ENCODE data around the gene WDR26. TPM values are rescaled to one million over a fixed set of nuclear protein-coding genes. Genes with fewer than 3 reads are reported as not detected.
"Not testable (repeated sequence)": the region's sequence is repeated elsewhere in the genome, so short reads cannot be mapped to it uniquely, and the experiment has no call there.

The WDR26 gene
- polyA plus RNA-seq (2013, experiment 1 of 2; ENCODE audit: insufficient read length), result 64.4 TPM
- 65.8 TPM for polyA plus RNA-seq (2013, experiment 2 of 2; ENCODE audit: insufficient read length)

DNA sequence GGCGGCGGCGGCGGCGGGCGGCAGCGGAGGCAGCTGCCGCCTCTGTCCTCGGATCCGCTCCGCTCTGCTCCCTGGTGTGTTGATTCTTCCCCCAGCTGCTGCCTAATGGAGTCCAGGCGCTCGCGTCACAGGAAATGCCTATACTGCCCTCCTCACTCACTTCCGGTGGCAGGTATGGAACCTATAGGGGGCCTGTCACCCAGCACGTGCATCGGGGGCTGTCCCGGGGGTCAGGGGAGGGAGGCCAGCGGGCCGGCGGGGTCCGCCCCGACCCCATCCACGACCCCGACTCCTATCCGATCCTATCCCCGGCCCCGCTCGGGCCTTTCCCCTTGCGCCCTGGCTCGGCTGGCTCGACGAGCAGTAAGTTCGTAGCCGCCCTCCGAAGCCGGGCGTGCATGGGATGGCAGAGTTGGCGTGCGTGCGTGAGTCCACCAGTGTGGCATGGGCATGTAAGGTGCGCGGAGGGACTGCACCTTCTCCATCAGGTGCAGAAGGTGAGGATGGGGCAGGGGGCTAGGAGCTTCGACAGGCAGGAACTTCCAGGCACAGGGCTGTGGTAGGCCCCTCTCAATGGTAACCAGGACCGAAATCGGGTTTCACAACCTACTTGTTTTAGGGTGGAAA, at the start of gene WDR26:
Gene WDR26 (minus strand): TSS at position 107 of the 627 bp plus-strand sequence.
- peak; percentile 86 for DNase-seq

DNA sequence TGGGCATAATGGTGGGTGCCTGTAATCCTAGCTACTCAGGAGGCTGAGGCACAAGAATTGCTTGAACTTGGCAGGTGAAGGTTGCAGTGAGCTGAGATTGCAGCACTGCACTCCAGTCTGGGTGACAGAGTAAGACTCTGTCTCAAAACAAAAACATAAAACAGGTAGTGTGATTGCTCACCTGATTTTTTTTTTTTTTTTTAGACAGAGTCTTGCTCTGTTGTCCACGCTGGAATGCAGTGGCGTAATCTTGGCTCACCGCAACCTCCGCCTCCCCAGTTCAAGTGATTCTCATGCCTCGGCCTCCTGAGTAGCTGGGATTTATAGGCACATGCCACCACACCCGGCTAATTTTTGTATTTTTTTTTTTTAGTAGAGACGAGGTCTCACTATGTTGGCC, 48.6 kb upstream of the WDR26 start:
- not testable (repeated sequence) for DNase-seq

DNA sequence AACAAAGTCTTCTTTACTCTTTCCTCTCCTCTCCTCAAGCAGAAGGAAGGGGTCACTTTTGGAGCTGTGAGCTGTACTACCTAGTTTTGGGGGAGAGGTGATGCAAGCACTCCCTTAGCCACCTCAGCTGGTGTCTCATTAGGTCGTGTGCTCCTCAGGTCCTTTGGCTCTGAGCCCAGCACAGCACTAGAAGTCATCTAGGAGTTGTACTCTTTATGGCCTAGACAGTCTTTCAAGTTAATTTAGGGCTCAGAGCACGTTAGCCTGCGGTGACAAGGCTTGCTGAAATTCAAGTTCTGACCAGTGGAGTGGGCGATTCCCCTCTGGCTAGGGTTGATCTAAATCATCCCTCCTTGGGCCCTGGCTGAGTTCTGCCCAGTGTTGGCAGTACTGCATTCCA, 48.0 kb upstream of the WDR26 start:
- DNase-seq, result no peak

DNA sequence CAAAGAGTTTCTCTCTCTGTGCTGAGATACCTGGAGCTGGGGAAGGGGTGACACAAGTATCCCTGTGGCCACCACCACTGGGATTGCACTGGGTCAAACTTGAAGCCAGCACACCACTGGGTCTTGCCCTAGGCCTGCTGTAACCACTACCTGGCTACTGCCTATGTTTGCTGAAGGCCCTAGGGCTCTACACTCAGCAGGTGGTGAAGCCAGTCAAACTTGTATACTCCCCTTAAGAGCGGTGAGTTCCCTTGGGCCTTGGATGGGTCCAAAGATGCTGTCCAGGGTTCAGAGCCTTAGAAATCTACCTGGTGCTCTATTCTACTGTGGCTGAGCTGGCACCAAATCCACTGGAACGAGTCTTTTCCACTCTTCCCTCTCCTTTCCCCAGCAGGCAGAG, 47.0 kb upstream of the WDR26 start:
- no peak for DNase-seq

DNA sequence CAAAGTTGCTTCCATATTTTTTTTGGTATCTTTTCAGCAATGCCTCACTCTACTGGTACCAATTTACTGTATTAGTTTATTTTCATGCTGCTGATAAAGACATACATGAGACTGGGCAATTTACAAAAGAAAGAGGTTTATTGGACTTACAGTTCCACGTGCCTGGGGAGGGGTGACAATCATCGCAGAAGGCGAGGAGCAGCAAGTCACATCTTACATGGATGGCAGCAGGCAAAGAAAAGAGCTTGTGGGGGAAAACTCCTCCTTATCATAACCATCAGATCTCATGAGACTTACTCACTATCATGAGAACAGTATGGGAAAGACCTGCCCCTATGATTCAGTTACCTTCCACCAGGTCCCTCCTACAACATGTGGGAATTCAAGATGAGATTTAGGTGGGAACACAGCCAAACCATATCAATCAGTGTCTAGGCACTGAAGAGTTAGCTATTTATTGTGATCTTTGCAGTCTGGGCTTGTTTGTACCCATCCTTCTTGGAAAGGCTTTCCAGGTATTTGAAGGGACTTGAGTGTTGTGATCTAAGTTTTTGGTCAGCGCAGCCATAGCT, 46.4 kb upstream of the WDR26 start:
- not testable (repeated sequence) for DNase-seq

DNA sequence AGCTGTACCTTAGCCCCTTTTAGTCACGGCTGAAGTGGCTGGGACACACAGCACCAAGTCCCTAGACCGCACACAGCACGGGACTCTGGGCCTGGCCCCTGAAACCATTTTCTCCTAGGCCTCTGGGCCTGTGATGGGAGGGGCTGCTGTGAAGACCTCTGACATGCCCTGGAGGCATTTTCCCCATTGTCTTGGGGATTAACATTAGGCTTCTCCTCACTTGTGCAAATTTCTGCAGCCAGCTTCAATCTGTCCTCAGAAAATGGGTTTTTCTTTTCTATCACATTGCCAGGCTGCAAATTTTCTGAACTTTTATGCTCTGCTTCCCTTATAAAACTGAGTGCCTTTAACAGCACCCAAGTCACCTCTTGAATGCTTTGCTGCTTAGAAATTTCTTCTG, 45.6 kb upstream of the WDR26 start:
- DNase-seq, result not testable (repeated sequence)

DNA sequence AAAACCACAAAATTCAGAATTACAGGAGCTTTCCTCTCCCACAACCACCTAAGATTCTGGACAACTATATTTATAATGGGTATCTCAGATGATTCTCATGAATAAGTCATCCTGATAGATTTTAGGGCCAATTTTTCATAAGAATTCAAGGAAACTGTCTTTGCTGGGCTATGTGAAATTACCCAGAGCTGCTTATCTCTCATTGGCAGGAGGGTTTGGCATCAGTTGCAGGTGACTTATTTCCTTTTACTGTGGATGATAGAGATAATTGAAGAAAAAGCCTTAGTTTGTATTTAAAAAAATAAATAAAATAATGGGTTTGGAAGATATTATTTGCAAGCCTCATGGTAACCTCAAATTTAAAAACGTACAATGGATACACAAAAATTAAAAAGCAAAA, 38.2 kb upstream of the WDR26 start:
- DNase-seq, result no peak

DNA sequence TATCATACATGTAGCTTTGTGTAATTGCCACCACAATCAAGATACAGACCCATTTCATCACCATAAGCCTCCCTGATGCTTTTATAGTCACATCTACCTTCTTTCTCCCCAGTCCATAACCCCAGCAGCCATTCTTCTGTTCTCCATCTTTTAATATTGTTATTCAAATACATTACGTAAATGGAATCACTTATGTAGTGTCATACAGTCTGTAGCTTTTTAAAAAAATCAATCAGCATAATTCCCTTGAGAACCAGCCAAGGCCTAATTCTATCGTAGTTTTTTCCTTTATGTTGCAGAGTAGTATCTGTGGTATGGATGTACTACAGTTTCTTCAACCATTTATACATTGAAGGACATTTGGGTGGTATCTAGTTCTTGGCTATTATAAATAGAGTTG, 31.6 kb upstream of the WDR26 start:
- DNase-seq, result no peak

DNA sequence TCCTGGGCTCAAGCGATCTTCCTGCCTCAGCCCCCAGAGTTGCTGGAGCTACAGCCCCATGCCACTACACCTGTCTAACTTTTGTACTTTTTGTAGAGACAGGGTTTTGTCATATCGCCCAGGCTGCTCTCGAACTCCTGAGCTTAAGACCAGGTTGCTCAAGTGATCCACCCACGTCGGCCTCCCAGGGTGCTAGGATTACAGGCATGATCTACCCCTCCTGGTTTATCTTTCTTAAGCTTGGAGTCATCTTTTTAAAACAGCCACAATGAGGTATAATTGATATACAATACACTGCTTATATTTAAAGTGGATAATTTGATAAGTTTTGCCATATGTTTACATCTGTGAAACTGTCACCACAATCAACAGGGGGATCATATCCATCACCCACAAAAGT, 25.4 kb upstream of the WDR26 start:
- no peak for DNase-seq

DNA sequence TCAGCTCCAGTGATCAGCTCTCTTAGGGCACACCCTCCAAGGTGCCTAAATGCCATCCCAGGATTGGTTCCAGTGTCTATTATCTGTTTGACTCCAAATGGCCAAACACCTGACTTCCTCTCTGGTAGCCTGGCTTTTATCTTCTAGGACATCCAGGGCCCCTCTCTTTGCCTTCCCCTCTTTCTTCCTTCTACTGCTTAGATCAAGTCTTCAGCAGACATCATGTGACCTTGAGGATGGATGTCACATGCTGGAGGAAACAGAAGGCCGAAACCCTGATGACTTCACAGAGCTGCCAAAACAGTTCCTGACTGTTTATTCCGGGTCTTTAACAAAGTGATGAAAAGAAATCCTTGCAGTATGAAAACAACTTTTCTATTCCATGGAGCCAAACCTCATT, 24.4 kb upstream of the WDR26 start:
- DNase-seq, result no peak

DNA sequence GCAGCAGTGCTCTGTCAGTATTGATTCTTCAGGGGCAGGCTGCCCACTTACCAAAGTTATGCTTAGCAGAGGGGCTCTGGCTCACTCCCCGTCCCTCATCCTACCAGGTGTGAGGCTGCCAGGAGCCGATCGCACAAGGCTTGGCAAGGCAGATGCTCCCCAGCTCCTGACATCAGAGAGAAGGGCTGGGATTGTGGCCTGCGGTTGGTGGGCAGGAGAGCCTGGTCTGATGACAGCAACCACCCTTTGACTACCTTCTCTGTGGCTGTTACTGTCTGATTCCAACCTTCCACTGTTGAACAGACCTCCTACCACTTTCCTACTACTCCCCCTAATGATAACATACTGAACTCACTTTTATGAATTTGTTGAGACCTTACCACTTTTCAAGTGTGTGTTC, 23.7 kb upstream of the WDR26 start:
- no peak for DNase-seq

DNA sequence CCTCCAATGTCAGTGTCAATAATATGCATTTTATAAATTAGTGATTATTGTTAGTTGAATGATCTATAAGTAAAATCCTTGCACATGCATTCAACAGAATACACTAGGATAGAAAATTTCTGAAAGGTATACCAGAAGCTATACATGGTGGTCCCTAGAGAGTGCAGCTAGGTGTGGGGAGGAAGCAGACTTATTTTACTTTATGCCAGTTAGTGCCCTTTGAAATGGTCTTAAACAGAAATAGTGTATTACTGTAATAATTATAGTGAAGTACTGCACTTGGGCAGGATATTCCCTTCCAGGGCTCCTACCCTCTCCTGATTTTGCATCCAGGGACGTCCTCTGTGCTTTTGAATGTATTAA, 23.2 kb upstream of the WDR26 start:
- no peak for DNase-seq

DNA sequence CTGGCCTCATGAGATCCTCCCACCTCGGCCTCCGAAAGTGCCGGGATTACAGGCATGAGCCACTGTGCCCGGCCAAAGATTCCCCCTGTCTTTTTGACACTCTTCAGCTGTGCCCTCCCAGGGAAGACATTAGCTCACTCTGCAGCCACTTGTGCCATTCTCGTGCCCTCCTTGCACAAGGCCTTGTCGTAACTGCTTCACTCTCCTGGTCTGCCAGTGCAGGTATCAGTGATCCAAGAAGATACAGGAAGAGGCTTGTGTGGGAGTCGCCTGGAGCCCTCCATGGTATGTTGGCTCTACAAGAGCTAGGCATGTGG, 22.0 kb upstream of the WDR26 start:
- DNase-seq, result no peak

DNA sequence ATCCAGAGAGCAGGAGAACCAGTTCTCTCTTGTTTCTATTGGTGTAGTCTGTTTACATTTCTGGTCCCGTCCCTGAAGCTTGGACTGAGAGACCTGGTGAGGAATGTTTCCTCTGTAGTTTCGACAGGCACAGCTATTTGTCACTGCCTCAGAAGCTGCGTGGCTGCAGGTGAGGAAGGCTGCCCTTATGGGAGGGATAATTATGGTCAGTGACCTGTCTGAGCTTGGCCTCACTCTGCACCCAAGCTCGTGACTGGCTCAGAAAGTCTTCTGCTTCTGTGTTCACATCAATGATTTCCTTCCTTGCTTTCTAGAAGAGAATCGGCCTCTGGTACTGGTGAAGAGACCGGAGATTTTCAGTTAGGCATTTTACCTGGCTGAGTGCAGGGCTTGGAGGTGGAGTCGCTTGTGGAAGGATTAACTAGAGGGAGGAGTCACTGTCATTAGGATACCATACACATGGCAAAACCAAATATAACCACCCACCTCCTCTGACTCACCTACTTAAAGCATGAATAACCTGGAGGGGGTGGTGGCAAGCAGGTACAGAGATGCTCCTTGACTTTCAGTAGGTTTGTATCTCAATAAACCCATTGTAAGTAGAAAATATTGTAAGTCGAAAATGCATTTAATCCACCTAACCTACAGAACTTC, 19.9 kb upstream of the WDR26 start:
- no peak for DNase-seq

DNA sequence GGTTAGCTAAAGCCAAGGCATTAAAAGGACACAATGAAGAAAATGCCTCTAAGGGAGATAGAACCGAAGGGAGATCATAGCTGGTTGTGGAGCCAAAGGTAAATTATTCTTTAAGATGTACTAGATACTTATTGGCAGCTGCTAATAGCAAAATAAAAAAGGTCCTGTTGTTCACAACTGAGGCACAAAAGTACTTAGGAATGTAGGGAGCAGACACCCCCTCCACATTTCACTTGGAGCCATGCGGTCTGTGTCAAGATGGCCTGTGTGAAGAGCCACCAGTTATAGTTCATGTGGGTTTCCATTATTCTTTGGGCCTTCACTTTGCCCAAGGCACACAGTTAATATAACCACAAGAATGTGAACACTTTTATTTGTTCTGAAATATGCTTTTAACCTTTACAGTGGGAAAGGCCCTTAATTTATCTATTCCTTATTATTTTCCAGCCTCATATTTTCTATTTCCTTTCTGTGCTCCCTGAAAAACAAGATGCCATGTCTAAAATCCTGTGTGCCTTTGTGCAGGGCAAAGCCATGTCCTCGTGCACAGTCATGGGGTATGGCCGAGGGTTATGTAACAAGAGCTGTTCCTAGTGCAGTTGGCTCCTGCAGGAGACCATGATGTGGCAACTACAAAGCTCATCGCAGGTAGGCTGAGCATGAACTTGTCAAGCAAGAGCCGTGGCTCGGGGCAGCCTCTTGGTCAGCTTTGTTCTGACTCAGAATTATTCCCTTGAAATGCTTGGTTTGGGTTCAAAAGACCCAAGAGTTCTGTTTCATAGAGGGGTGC, 16.2 kb upstream of the WDR26 start:
- no peak for DNase-seq

DNA sequence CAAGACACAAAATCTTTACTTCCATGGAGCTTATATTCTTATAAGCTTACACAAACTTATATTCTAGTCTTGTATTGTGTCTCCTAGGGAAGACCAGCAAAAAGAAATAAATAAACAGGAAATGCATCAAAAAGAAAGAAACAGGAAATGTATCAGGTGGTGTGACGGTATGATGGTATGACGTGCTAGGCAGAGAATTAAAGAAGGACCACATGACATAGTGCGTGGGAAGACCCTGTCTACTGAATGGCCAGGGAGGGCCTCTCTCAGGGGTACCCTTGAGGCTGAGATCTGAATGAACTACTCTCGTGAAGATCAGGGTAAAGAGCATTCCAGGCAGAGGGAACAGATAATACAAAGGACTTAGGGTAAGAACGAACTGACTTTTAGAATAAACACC, 15.6 kb upstream of the WDR26 start:
- DNase-seq, result no peak

DNA sequence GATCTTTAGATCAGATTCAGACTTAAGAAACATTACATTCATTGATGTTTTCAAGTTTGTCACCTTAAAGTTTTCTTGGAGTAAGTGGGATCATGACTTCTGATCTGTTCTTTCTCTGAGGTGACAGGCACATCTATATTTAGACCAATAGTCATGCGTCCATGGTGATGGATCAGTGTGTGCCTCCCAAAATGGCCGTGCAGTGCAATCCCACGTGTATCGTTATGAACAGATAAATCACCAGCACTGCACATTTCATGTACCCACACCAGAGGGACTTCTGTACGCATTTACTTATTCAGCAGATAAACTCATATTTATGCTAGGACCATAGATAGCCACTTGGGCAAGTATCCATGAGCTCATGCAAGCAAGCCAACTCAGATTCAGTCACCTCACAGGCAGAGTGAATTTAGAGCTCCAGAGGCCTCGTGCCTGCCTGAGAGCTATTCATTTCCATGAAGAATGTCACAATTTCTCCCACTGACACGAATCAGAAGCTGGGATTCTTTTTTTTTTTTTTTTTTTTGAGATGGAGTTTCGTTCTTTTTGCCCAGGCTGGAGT, 13.9 kb upstream of the WDR26 start:
- no peak for DNase-seq

DNA sequence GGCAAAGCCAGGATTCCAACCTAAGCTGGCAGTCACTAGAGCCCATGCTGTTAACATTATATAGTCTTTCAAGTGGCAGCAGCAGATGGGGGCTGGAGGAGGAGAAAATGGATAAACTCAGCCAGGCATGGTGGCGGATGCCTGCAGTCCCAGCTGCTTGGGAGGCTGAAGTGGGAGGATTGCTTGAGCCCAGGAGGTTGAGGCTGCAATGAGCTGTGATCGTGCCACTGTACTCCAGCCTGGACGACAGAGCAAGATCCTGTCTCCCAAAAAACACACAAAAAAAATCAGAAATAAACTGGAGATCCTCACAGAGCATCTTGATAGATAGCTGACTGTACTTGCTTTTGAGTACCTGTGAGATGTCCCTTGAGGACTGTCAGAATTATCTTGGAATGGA, 13.4 kb upstream of the WDR26 start:
- DNase-seq, result no peak

DNA sequence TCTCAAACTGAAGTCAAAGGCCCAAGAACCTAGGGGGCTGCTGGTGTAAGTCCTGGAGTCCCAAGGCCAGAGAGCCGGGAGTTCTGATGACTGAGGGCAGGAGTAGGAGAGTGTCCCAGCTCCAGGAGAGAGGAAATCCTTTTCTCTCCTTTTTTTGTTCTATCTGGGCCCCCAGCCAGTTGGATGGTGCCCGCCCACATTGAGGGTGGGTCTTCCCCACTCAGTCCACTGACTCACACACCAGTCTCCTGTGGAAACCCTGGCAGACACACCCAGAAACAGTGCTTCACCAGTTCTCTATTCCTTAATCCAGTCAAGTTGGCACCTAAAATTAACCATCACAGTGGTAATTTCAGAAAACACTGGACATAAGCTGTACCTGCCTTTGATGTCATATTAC, 12.7 kb upstream of the WDR26 start:
- DNase-seq, result peak; percentile 54

DNA sequence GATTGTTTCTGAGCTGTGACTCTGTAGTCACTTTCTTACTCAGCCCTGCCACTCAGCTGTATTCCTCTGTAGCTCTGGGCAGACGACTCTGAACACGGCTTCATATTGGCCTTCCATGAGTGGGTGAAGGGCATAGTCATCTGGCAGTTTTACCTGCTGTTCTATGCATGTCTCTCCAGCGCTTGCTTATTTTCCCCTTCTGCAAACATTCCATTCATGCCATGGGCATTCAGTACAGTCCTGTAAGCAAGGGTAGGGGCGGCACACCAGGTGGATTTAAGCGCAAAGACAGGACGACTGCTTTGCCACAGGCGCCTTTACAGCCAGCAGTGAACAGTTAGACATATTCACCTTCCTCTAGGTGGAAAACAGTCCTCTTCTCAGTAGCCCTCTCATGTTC, 4.4 kb upstream of the WDR26 start:
- DNase-seq, result no peak

DNA sequence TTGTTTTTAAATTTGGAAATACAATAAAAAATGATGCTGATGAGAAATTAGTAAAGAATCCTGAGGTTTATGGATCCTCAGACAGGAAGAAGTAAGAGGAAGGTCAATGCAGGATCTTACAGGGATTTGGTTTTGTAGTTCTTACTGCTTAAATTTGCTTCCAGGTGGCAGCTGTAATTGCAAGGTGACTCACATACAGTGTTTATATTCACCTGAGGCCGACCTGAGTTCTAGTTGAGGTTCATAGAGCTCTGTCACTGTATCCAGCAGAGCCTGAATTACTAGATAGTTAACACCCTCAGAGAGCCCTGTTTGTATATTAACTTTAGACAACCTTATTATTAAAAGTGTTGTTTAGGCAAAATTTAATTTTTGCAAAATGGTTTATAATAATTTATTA, 1.4 kb upstream of the WDR26 start:
- no peak for DNase-seq

DNA sequence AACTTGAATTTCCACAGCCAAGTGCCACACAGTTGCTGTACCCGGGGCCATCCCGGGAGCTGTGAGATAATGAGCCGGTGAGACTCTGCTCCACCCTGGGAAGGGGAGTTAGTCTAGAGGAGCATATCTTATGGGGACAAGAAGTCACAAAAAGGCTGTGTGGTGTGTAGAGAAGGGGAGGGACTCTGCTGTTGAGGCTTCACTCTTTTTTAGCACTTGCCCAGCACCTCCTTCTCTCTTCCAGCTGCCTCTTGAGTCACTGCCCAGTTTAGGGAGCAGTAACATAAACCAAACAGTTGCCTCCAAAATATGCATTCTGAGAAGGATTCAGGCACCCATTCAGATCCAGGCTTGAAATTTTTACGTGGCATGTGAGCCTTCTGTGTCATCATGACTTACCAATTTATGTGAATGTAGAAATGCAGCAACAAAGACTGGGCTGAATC, 744 bp upstream of the WDR26 start:
- peak; percentile 73 for DNase-seq
